ENCODE measurements around the gene FOCAD.

DNA sequence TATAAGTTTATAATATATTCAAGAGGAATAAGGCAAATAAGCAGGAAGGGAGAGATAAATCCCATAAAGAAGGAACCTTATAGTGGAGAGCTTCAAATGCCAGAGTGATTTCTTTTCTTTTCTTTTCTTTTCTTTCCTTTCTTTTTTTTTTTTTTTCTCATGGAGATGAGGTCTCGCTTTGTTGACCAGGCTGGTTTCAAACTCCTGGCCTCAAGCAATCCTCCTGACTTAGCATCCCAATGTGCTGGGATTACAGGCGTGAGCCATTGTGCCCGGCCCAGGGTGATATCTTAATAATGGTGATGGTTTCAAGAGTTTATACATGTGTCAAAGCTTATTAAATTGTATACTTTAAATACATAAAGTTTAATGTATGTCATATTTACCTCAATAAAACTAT is 19.6 kb upstream of the FOCAD start:
- TF ChIP-seq, protein P1, sequence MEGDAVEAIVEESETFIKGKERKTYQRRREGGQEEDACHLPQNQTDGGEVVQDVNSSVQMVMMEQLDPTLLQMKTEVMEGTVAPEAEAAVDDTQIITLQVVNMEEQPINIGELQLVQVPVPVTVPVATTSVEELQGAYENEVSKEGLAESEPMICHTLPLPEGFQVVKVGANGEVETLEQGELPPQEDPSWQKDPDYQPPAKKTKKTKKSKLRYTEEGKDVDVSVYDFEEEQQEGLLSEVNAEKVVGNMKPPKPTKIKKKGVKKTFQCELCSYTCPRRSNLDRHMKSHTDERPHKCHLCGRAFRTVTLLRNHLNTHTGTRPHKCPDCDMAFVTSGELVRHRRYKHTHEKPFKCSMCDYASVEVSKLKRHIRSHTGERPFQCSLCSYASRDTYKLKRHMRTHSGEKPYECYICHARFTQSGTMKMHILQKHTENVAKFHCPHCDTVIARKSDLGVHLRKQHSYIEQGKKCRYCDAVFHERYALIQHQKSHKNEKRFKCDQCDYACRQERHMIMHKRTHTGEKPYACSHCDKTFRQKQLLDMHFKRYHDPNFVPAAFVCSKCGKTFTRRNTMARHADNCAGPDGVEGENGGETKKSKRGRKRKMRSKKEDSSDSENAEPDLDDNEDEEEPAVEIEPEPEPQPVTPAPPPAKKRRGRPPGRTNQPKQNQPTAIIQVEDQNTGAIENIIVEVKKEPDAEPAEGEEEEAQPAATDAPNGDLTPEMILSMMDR (IDR thresholded peaks at IDR 0.05): no peak
- no peak for TF ChIP-seq POLR2A (IDR thresholded peaks at IDR 0.05)

Data from prostate gland (tissue), 2 donors.